ENCODE measurements around the gene NKTR. TPM values are rescaled to one million over a fixed set of nuclear protein-coding genes. Genes with fewer than 3 reads are reported as not detected.

Gene NKTR
- total RNA-seq, 1 donor from 2014 or later: 92.1 TPM

DNA sequence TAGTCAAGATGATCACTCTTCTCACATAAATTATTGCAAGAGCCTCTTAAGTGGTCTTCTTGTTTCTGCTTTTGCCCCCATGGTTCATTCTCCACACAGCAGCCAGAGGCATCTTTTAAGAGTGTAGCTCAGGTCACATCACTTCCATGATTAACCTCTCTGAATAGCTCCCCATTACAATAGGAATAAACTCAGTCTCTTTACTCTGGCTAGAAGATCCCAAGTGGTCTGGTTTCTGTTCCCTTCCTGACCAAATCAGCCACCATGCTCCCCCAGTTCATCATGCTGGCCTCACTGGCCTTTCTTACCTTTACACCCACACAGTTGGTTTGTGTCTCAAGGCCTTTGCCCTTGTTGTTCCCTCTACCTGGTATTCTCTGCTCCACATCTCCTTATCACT lies 93.9 kb downstream of the NKTR start:
- H3K9me3 ChIP-seq: no peaks in the 10 kb centered on the region
- no peak overlapping the region for H3K4me3 ChIP-seq
- TF ChIP-seq, protein P1, sequence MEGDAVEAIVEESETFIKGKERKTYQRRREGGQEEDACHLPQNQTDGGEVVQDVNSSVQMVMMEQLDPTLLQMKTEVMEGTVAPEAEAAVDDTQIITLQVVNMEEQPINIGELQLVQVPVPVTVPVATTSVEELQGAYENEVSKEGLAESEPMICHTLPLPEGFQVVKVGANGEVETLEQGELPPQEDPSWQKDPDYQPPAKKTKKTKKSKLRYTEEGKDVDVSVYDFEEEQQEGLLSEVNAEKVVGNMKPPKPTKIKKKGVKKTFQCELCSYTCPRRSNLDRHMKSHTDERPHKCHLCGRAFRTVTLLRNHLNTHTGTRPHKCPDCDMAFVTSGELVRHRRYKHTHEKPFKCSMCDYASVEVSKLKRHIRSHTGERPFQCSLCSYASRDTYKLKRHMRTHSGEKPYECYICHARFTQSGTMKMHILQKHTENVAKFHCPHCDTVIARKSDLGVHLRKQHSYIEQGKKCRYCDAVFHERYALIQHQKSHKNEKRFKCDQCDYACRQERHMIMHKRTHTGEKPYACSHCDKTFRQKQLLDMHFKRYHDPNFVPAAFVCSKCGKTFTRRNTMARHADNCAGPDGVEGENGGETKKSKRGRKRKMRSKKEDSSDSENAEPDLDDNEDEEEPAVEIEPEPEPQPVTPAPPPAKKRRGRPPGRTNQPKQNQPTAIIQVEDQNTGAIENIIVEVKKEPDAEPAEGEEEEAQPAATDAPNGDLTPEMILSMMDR (IDR thresholded peaks at IDR 0.05): no peak
- intact Hi-C loops (cut with DNase I): no loop called here
- no peaks in the 10 kb centered on the region for H3K27me3 ChIP-seq
- no peak overlapping the region for H3K27ac ChIP-seq
- H3K4me1 ChIP-seq: no peaks in the 10 kb centered on the region
- ATAC-seq: no peak
- DNase-seq: no peak
- no peaks in the 10 kb centered on the region for H3K36me3 ChIP-seq

DNA sequence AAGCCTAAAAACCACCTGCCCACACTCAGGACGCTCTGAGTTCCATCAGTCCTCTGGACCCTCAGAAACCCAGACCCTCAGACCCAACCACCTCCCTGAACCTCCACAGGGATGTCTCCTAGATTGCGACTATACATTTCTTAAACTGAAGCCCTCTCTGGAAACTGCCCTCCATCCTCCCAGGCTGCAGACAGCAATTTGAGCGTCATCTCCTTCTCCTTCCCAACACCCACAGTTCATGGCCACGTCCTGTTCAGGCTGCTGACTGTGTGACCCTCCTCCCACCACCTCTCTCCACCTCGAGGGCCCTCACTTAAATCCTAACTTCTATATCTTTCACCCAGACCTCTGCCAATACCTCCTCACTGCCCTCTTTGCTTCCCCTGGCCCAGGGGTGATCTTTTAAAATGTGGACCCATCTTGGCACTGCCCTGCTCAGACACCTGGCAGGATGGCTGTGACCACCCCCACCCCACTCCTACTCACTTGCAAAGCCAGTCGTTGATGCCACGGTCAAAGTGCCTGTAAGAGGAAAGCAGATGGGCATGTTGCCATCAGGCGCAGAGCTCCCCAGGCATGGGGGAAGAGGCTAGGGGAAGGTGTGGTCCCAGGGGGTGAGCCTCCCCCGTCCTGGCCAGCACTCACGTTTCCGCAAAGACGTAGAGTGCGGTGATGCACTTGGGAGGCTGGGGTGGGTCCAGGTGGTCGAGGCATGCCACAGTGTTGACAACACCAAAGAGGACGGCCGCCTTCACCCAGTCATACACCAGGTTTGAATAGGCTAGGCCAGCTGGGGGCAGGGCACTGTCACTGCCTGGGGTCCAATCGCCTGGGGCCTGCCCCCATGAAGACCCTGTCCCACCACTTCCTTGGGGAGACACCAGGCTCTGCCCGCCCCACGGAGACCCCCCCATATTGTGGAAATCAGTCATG lies 96.1 kb downstream of the NKTR start:
- Histone ChIP-seq H3K36me3 (no peaks in the 10 kb centered on the region), H3K4me1 (no peaks in the 10 kb centered on the region), H3K9me3 (no peaks in the 10 kb centered on the region), H3K27ac (no peak overlapping the region), H3K27me3 (no peaks in the 10 kb centered on the region), H3K4me3 (no peak overlapping the region)
- ATAC-seq: no peak
- intact Hi-C loops (cut with DNase I): no loop called here
- no peak for DNase-seq
- TF ChIP-seq, protein P1 (IDR thresholded peaks at IDR 0.05): no peak

DNA sequence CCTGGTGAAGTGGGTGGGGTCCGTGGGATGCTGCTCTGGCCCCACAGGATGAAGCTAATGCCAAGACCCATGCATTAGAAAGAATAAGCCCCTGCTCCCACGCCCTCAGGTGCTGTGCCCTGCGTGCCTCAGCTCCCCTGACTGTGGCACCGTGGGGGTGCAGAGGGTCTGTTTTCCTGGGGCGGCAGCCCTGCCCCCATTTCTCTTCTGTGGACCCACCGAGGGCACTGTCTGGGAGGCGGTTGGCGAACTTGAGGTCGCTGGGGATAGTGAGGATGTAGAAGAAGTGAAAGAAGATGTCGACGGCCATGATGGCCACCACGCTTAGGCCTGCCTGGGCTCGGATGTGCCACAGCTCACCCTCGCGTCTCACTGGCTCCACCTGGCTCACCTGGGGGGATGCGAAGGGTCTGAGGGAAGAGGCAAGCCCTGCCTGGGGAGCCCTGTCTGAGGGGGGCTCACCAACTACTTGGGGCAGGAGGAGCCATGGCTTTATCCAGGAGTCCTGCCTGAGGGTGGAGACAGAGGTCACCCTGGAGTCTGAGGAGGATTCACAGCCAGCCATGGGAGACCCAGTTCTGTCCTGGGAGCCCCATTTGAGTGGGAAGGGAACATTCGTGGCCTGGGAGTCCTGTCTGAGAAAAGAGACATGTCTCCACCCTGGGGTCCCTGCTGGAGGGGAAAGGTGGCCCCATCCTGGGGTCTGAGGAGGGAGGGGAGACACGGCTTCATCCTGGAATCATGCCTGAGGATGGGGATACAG lies 97.0 kb downstream of the NKTR start:
- Histone ChIP-seq H3K4me1 (no peaks in the 10 kb centered on the region), H3K4me3 (no peak overlapping the region), H3K9me3 (no peaks in the 10 kb centered on the region), H3K27me3 (no peaks in the 10 kb centered on the region), H3K27ac (no peak overlapping the region), H3K36me3 (no peaks in the 10 kb centered on the region)
- TF ChIP-seq, protein P1 (IDR thresholded peaks at IDR 0.05): no peak
- DNase-seq (no peak), ATAC-seq (no peak)
- intact Hi-C loops (cut with DNase I): no loop called here

Other genes with a start within 250 kb of the NKTR start
- gene LYZL4, start 190.1 kb upstream of the NKTR start, total RNA-seq: not detected
- gene VIPR1, start 98.0 kb upstream of the NKTR start, total RNA-seq: 184 TPM
- gene SEC22C, start 18.7 kb upstream of the NKTR start, total RNA-seq: 48.6 TPM
- gene SS18L2, start 9.8 kb upstream of the NKTR start, total RNA-seq: 22.0 TPM
- 28.1 TPM for gene ZBTB47, start 53.0 kb downstream of the NKTR start, total RNA-seq
- not detected for gene KLHL40, start 84.9 kb downstream of the NKTR start, total RNA-seq
- not detected for gene HHATL, start 102.1 kb downstream of the NKTR start, total RNA-seq
- 0.87 TPM for gene CCDC13, start 172.6 kb downstream of the NKTR start, total RNA-seq
- gene HIGD1A, start 203.8 kb downstream of the NKTR start, total RNA-seq: 79.7 TPM
- gene ACKR2, start 208.8 kb downstream of the NKTR start, total RNA-seq: 5.2 TPM